Glutamatergic neuron (in vitro differentiated cells): ENCODE results near the gene PRKRIP1. TPM values are rescaled to one million over a fixed set of nuclear protein-coding genes. Genes with fewer than 3 reads are reported as not detected.

Source experiments
- DNase-seq: peaks from one replicate; pipeline ENCODE4 v3.0.0; 2022
- H3K27ac Mint-ChIP-seq: one replicate; pipeline ENCODE4 v1.8.0; 2020; ENCODE audit warnings: mild to moderate bottlenecking, mixed read lengths, inconsistent platforms; ENCODE audit not compliant: unreplicated experiment
- H3K27me3 Mint-ChIP-seq: one replicate; pipeline ENCODE4 v1.8.0; 2020; ENCODE audit warnings: mild to moderate bottlenecking, moderate library complexity, mixed read lengths, inconsistent platforms; ENCODE audit not compliant: unreplicated experiment
- H3K36me3 Mint-ChIP-seq: one replicate; pipeline ENCODE4 v1.8.0; 2020; ENCODE audit warnings: mild to moderate bottlenecking, mixed read lengths, inconsistent platforms; ENCODE audit not compliant: unreplicated experiment
- H3K4me1 Mint-ChIP-seq: one replicate; pipeline ENCODE4 v1.8.0; 2020; ENCODE audit warnings: mild to moderate bottlenecking, low read depth, mixed read lengths, inconsistent platforms; ENCODE audit not compliant: unreplicated experiment
- H3K4me3 Mint-ChIP-seq: one replicate; pipeline ENCODE4 v1.8.0; 2020; ENCODE audit warnings: mild to moderate bottlenecking, mixed read lengths, inconsistent platforms; ENCODE audit not compliant: unreplicated experiment
- H3K9me3 Mint-ChIP-seq: one replicate; pipeline ENCODE4 v1.8.0; 2020; ENCODE audit warnings: mild to moderate bottlenecking, moderate library complexity, mixed read lengths, inconsistent platforms; ENCODE audit not compliant: unreplicated experiment
- CTCF ChIP-seq: fragments of 200-600 bp; sonication (generic); IDR thresholded peaks from one replicate; pipeline ENCODE4 v1.5.0; 2021; ENCODE audit not compliant: partially characterized antibody, unreplicated experiment
- total RNA-seq: library from RNA; stranded (reverse); fragmentation: NEBNext Ultra II Directional; extraction: Animal tissue kit (Norgen Biotek cat#: 25700); gene quantifications from one replicate; pipeline ENCODE4 v1.2.1, GENCODE V29; 2021; ENCODE audit not compliant: unreplicated experiment

PRKRIP1 gene
- total RNA-seq, 1 donor from 2014 or later: 31.0 TPM

GRCh38 chr7:102425639-102426267, 29.6 kb downstream of the PRKRIP1 start:
- peak overlapping the region; percentile 78 for H3K4me3 Mint-ChIP-seq
- H3K9me3 Mint-ChIP-seq: peaks cover 29% of the 10 kb centered on the region
- peak; percentile 77 for DNase-seq
- no peak for TF ChIP-seq CTCF
- peaks cover 27% of the 10 kb centered on the region for H3K4me1 Mint-ChIP-seq
- peak overlapping the region; percentile 97 for H3K27ac Mint-ChIP-seq
- peaks cover 3% of the 10 kb centered on the region for H3K36me3 Mint-ChIP-seq
- peaks cover 14% of the 10 kb centered on the region for H3K27me3 Mint-ChIP-seq

GRCh38 chr7:102426268-102427018, 30.3 kb downstream of the PRKRIP1 start:
- Mint-ChIP-seq H3K4me1 (peaks cover 29% of the 10 kb centered on the region), H3K4me3 (peak overlapping the region; percentile 78), H3K27ac (peak overlapping the region; percentile 97), H3K36me3 (no peaks in the 10 kb centered on the region), H3K27me3 (peaks cover 15% of the 10 kb centered on the region), H3K9me3 (peaks cover 29% of the 10 kb centered on the region)
- TF ChIP-seq CTCF: no peak
- DNase-seq: no peak

DNA sequence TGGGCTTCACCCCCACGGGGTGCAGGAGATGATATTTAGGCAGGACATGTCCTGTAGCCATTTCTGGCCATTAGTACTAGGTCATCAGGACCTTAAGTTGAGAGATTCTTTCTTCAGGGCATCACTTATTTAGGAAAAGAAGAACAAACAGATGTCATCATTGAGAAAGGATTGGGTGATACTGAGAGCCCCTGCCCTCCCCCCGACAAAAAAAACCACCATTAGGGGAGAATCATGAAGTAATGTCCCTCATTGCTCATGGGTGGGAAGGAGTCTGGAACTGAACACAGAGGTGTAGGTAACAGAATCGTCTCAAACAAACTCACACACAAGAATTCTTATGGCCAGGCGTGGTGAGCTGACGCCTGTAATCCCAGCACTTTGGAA, 30.8 kb downstream of the PRKRIP1 start:
- Mint-ChIP-seq H3K27me3 (peaks cover 18% of the 10 kb centered on the region), H3K36me3 (no peaks in the 10 kb centered on the region), H3K4me1 (peaks cover 33% of the 10 kb centered on the region), H3K4me3 (peak overlapping the region; percentile 55), H3K9me3 (peaks cover 29% of the 10 kb centered on the region), H3K27ac (no peak overlapping the region)
- no peak for TF ChIP-seq CTCF
- DNase-seq: no peak

GRCh38 chr7:102429141-102429899, 33.2 kb downstream of the PRKRIP1 start:
- Mint-ChIP-seq H3K9me3 (peaks cover 21% of the 10 kb centered on the region), H3K27ac (peak overlapping the region; percentile 23), H3K27me3 (peaks cover 18% of the 10 kb centered on the region), H3K36me3 (no peaks in the 10 kb centered on the region), H3K4me1 (peaks cover 28% of the 10 kb centered on the region), H3K4me3 (no peak overlapping the region)
- DNase-seq: no peak
- no peak for TF ChIP-seq CTCF
